Chondrocyte (in vitro differentiated cells): ENCODE measurements around the gene TGFBR1. TPM values are rescaled to one million over a fixed set of nuclear protein-coding genes. Genes with fewer than 3 reads are reported as not detected.

Source experiments
- DNase-seq: peaks from one replicate; pipeline ENCODE4 v3.0.0; 2021; ENCODE audit warnings: mixed read lengths, low spot score
- H3K27ac Mint-ChIP-seq: one replicate; pipeline ENCODE4 v1.8.0; 2021; ENCODE audit warnings: mild to moderate bottlenecking, moderate library complexity, mixed read lengths; ENCODE audit not compliant: unreplicated experiment
- H3K27me3 Mint-ChIP-seq: 2 replicates; pipeline ENCODE4 v1.8.0; 2021; ENCODE audit warnings: low read depth, mixed read lengths
- H3K36me3 Mint-ChIP-seq: 2 replicates; pipeline ENCODE4 v1.8.0; 2021; ENCODE audit warnings: low read depth, mixed read lengths
- H3K4me1 Mint-ChIP-seq: 2 replicates; pipeline ENCODE4 v1.8.0; 2021; ENCODE audit warnings: low read depth, mild to moderate bottlenecking, mixed read lengths
- H3K4me3 Mint-ChIP-seq: one replicate; pipeline ENCODE4 v1.8.0; 2021; ENCODE audit warnings: mild to moderate bottlenecking, moderate library complexity, mixed read lengths; ENCODE audit not compliant: unreplicated experiment
- H3K9me3 Mint-ChIP-seq: 2 replicates; pipeline ENCODE4 v1.8.0; 2021; ENCODE audit warnings: low read depth, mixed read lengths
- CTCF ChIP-seq: fragments of 200-600 bp; sonication (generic); IDR thresholded peaks from 2 replicates; pipeline ENCODE4 v1.5.0; 2021; ENCODE audit warnings: antibody characterized with exemption, mild to moderate bottlenecking, moderate library complexity
- total RNA-seq: library from RNA; stranded (reverse); gene quantifications from 3 replicates; pipeline ENCODE4 v1.2.1, GENCODE V29; 2021

The TGFBR1 gene
- total RNA-seq, 1 donor from 2014 or later = 109 TPM

- H3K4me1 Mint-ChIP-seq = peaks cover 82% of the 10 kb centered on the region
- H3K36me3 Mint-ChIP-seq = no peaks in the 10 kb centered on the region
- no peaks in the 10 kb centered on the region for H3K27me3 Mint-ChIP-seq
- no peak for DNase-seq
- TF ChIP-seq CTCF = no peak
- no peaks in the 10 kb centered on the region for H3K9me3 Mint-ChIP-seq
- H3K4me3 Mint-ChIP-seq = no peak overlapping the region
- no peak overlapping the region for H3K27ac Mint-ChIP-seq
These were observed 3.2 kb downstream of the TGFBR1 start for GRCh38 chr9:99108131-99108530.

GRCh38 chr9:99109522-99109921 lies 4.6 kb downstream of the TGFBR1 start:
- Mint-ChIP-seq H3K27ac (peak overlapping the region; percentile 67), H3K4me3 (no peak overlapping the region), H3K36me3 (no peaks in the 10 kb centered on the region), H3K9me3 (no peaks in the 10 kb centered on the region), H3K27me3 (no peaks in the 10 kb centered on the region), H3K4me1 (peaks cover 79% of the 10 kb centered on the region)
- no peak for TF ChIP-seq CTCF
- no peak for DNase-seq

GRCh38 chr9:99112750-99113413 lies 8.0 kb downstream of the TGFBR1 start:
- Mint-ChIP-seq H3K27me3 (no peaks in the 10 kb centered on the region), H3K27ac (peak overlapping the region; percentile 4), H3K36me3 (no peaks in the 10 kb centered on the region), H3K4me1 (peaks cover 88% of the 10 kb centered on the region), H3K9me3 (no peaks in the 10 kb centered on the region), H3K4me3 (no peak overlapping the region)
- no peak for TF ChIP-seq CTCF
- DNase-seq = no peak

GRCh38 chr9:99113414-99114048 lies 8.6 kb downstream of the TGFBR1 start:
- peaks cover 81% of the 10 kb centered on the region for H3K4me1 Mint-ChIP-seq
- no peak overlapping the region for H3K4me3 Mint-ChIP-seq
- H3K9me3 Mint-ChIP-seq = no peaks in the 10 kb centered on the region
- no peaks in the 10 kb centered on the region for H3K36me3 Mint-ChIP-seq
- H3K27ac Mint-ChIP-seq = peak overlapping the region; percentile 4
- DNase-seq = no peak
- no peaks in the 10 kb centered on the region for H3K27me3 Mint-ChIP-seq
- TF ChIP-seq CTCF = no peak

GRCh38 chr9:99114049-99114440 lies 9.1 kb downstream of the TGFBR1 start:
- no peaks in the 10 kb centered on the region for H3K36me3 Mint-ChIP-seq
- H3K4me3 Mint-ChIP-seq = no peak overlapping the region
- no peak for DNase-seq
- H3K9me3 Mint-ChIP-seq = no peaks in the 10 kb centered on the region
- no peaks in the 10 kb centered on the region for H3K27me3 Mint-ChIP-seq
- TF ChIP-seq CTCF = no peak
- H3K4me1 Mint-ChIP-seq = peaks cover 81% of the 10 kb centered on the region
- H3K27ac Mint-ChIP-seq = no peak overlapping the region
